Natural killer cell (primary cell): ENCODE results near the gene NSD1. TPM values are rescaled to one million over a fixed set of nuclear protein-coding genes. Genes with fewer than 3 reads are reported as not detected.
A peak's percentile ranks its signal among the peaks of the same experiment; 100 is the strongest.
"Not testable (repeated sequence)": the region's sequence is repeated elsewhere in the genome, so short reads cannot be mapped to it uniquely, and the experiment has no call there.

ENCODE experiments used
- ATAC-seq, 3 donors: fragments of 150-1000 bp in 2 of 3; fragments of 200-7000 bp in 1 of 3; cut with Tn5 transposase; 1 replicate in 1 of 3; 2 replicates in 2 of 3; pipeline ENCODE4 v1.10.0; 2021; ENCODE audit warnings: mild to moderate bottlenecking in 2 of 3, moderate library complexity in 2 of 3
- DNase-seq, 2 donors: peaks; one replicate each; pipeline versions ENCODE4 v3.0.0 to v3.0.0-alpha.2; 2013 to 2021; ENCODE audit warnings: mixed read lengths in 1 of 2
- H3K27ac ChIP-seq: one replicate; pipeline ENCODE4 v1.5.1; 2013; ENCODE audit warnings: mild to moderate bottlenecking, low read length
- H3K27me3 ChIP-seq: one replicate; pipeline ENCODE4 v1.6.1; 2013; ENCODE audit warnings: low read length; ENCODE audit not compliant: control insufficient read depth, insufficient read depth
- H3K36me3 ChIP-seq: one replicate; pipeline ENCODE4 v1.6.1; 2013; ENCODE audit warnings: low read length; ENCODE audit not compliant: control insufficient read depth, insufficient read depth
- H3K4me1 ChIP-seq: one replicate; pipeline ENCODE4 v1.6.1; 2013; ENCODE audit warnings: low read length; ENCODE audit not compliant: control insufficient read depth, insufficient read depth
- H3K4me3 ChIP-seq: one replicate; pipeline ENCODE4 v1.5.1; 2013; ENCODE audit warnings: low read length
- H3K9me3 ChIP-seq: one replicate; pipeline ENCODE4 v1.6.1; 2013; ENCODE audit warnings: low read length; ENCODE audit not compliant: control insufficient read depth, insufficient read depth
- H3K27ac Mint-ChIP-seq, 2 donors: one replicate each; pipeline ENCODE4 v1.8.0; 2022; ENCODE audit warnings: mild to moderate bottlenecking in 2 of 2, mixed read lengths in 2 of 2, moderate library complexity in 1 of 2
- H3K27me3 Mint-ChIP-seq, 2 donors: one replicate each; pipeline ENCODE4 v1.8.0; 2022; ENCODE audit warnings: low read depth in 2 of 2, mixed read lengths in 2 of 2
- H3K36me3 Mint-ChIP-seq: one replicate; pipeline ENCODE4 v1.8.0; 2022; ENCODE audit warnings: mixed read lengths
- H3K4me1 Mint-ChIP-seq, 2 donors: one replicate each; pipeline ENCODE4 v1.8.0; 2022; ENCODE audit warnings: mixed read lengths in 2 of 2
- H3K4me3 Mint-ChIP-seq: one replicate; pipeline ENCODE4 v1.8.0; 2022; ENCODE audit warnings: mild to moderate bottlenecking, moderate library complexity, mixed read lengths
- H3K9me3 Mint-ChIP-seq, 2 donors: one replicate each; pipeline ENCODE4 v1.8.0; 2022; ENCODE audit warnings: mixed read lengths in 2 of 2
- CTCF ChIP-seq: fragments of 200-600 bp; IDR thresholded peaks from one replicate; pipeline ENCODE4 v1.8.0; 2022; ENCODE audit warnings: antibody characterized with exemption
- WGBS: methylation state at CpG from one replicate; pipeline ENCODE4 v1.1.7; 2013; ENCODE audit warnings: missing lambda C conversion rate; ENCODE audit not compliant: insufficient coverage; 5-methylcytosine and 5-hydroxymethylcytosine counted together
- intact Hi-C: fragments of 100-400 bp; cut with micrococcal nuclease; formaldehyde crosslinking; loops from one replicate; pipeline ENCODE4 v1.14.2; 2022
- total RNA-seq, 4 donors: library from RNA; stranded (reverse); fragments of 120-200 nt in 1 of 4; gene quantifications; one replicate each; pipeline versions ENCODE4 v1.2.3 to v1.2.4, GENCODE V29; 2013 to 2022

Gene NSD1
- total RNA-seq, 3 donors from 2014 or later (not counting 1 experiment from before 2014, with no cell fraction given) = 117 to 147 (median 143) TPM

- TF ChIP-seq CTCF = no peak
- H3K4me1 Mint-ChIP-seq = no peaks in the 10 kb centered on the region
- intact Hi-C loops = no loop called here
- DNase-seq (no peak), ATAC-seq (no peak)
- Histone ChIP-seq H3K36me3 (peaks cover 77% of the 10 kb centered on the region), H3K27ac (no peak overlapping the region), H3K27me3 (no peaks in the 10 kb centered on the region), H3K9me3 (no peaks in the 10 kb centered on the region), H3K4me1 (no peaks in the 10 kb centered on the region), H3K4me3 (no peak overlapping the region)
- H3K27ac Mint-ChIP-seq = no peak overlapping the region
- H3K36me3 Mint-ChIP-seq = peaks cover 8% of the 10 kb centered on the region
- WGBS = 93% methylated on average over 4 of the region's 8 CpGs
- H3K27me3 Mint-ChIP-seq = no peaks in the 10 kb centered on the region
- H3K4me3 Mint-ChIP-seq = no peak overlapping the region
- no peaks in the 10 kb centered on the region for H3K9me3 Mint-ChIP-seq
Measured at GRCh38 chr5:177249761-177250537, 116.4 kb downstream of the NSD1 start.

GRCh38 chr5:177253252-177253651 is 119.7 kb downstream of the NSD1 start:
- no peaks in the 10 kb centered on the region for H3K9me3 ChIP-seq
- ATAC-seq (no peak), DNase-seq (no peak)
- intact Hi-C loops = no loop called here
- no peak overlapping the region for H3K4me3 ChIP-seq
- Mint-ChIP-seq H3K27me3 (no peaks in the 10 kb centered on the region), H3K36me3 (peaks cover 8% of the 10 kb centered on the region), H3K27ac (peak overlapping the region in 1 of 2 donors; percentile 3), H3K4me1 (no peaks in the 10 kb centered on the region), H3K9me3 (no peaks in the 10 kb centered on the region), H3K4me3 (no peak overlapping the region)
- H3K36me3 ChIP-seq = peaks cover 73% of the 10 kb centered on the region
- H3K27me3 ChIP-seq = no peaks in the 10 kb centered on the region
- WGBS = 80% methylated on average over 1 of the region's 1 CpG
- no peaks in the 10 kb centered on the region for H3K4me1 ChIP-seq
- no peak overlapping the region for H3K27ac ChIP-seq
- TF ChIP-seq CTCF = no peak

- H3K4me3 Mint-ChIP-seq = no peak overlapping the region
- Histone ChIP-seq H3K27ac (no peak overlapping the region), H3K27me3 (no peaks in the 10 kb centered on the region), H3K4me3 (no peak overlapping the region), H3K9me3 (no peaks in the 10 kb centered on the region), H3K36me3 (peaks cover 76% of the 10 kb centered on the region), H3K4me1 (no peaks in the 10 kb centered on the region)
- no peaks in the 10 kb centered on the region for H3K27me3 Mint-ChIP-seq
- intact Hi-C loops = no loop called here
- H3K4me1 Mint-ChIP-seq = peaks cover 0 to 4% of the 10 kb centered on the region in 2 donors
- peaks cover 7% of the 10 kb centered on the region for H3K36me3 Mint-ChIP-seq
- no peaks in the 10 kb centered on the region for H3K9me3 Mint-ChIP-seq
- TF ChIP-seq CTCF = no peak
- no peak for DNase-seq
- peak overlapping the region; percentile 21 to 26 for H3K27ac Mint-ChIP-seq
- no peak for ATAC-seq
- 81% methylated on average over 3 of the region's 5 CpGs for WGBS
Measured at GRCh38 chr5:177256296-177256695, 122.7 kb downstream of the NSD1 start.

- WGBS = 95% methylated on average over 7 of the region's 7 CpGs
- H3K4me1 Mint-ChIP-seq, H3K36me3 Mint-ChIP-seq, H3K9me3 ChIP-seq, H3K27me3 Mint-ChIP-seq, H3K27ac ChIP-seq, DNase-seq, H3K4me3 ChIP-seq, H3K4me1 ChIP-seq, intact Hi-C loops, H3K27me3 ChIP-seq, ATAC-seq, H3K4me3 Mint-ChIP-seq, H3K9me3 Mint-ChIP-seq: not testable (repeated sequence)
- H3K27ac Mint-ChIP-seq = peak overlapping the region in 1 of 2 donors; percentile 12
- peaks cover 77% of the 10 kb centered on the region for H3K36me3 ChIP-seq
Measured at GRCh38 chr5:177258711-177259110, 125.1 kb downstream of the NSD1 start.
